ENCODE results near the gene CDH13. TPM values are rescaled to one million over a fixed set of nuclear protein-coding genes. Genes with fewer than 3 reads are reported as not detected.

CDH13 gene
- polyA plus RNA-seq, 2 of the 4 experiments (the other 2 are of a cell fraction), result not detected

DNA sequence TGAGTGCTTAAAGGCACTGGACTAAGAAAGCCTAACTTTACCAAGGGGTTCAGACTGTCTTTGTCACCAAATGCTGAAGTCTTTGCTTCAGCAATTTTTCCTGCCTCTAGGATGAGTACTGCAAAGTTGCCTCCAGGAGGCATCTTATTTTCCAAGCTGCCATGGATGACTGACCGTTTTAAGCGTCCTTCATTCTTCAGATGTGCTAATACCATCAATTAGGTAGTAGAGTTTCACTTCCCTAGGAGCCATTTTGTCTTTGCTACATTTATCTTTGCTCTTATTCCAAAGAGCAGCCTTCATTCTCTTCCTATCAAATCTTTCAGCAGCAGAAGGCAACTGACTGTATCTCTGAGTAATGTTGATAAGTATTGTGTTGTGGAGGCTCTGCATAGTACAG lies 440.1 kb downstream of the CDH13 start:
- DNase-seq (ENCODE audit: low read depth in 1 of 2, low spot score in 1 of 2), result no peak
- FAIRE-seq, result no peak
- TF ChIP-seq KDM5A (IDR thresholded peaks at IDR 0.05), result no peak
- no peak for TF ChIP-seq FOXS1 (CRISPR knock-in tag; IDR thresholded peaks at IDR 0.05)
- no peak for TF ChIP-seq TFCP2L1 (CRISPR knock-in tag; IDR thresholded peaks at IDR 0.05)
- no peak for TF ChIP-seq JUNB (IDR thresholded peaks at IDR 0.05)
- TF ChIP-seq HOXA7 (CRISPR knock-in tag; IDR thresholded peaks at IDR 0.05), result no peak
- TF ChIP-seq CBX8 (IDR thresholded peaks at IDR 0.05), result no peak
- no peak for TF ChIP-seq BCL3 (IDR thresholded peaks at IDR 0.05)
- H3K4me2 ChIP-seq, result no peak overlapping the region
- H3K27ac ChIP-seq, result no peak overlapping the region
- no peak overlapping the region for H3K4me3 ChIP-seq
- H3K9me3 ChIP-seq, result no peaks in the 10 kb centered on the region
- WGBS (ENCODE audit: missing lambda C conversion rate), result 0% methylated on average over 2 of the region's 2 CpGs
- POLR2A ChIA-PET, result no interaction called here
- H3K4me1 ChIP-seq, result no peaks in the 10 kb centered on the region
- CTCF ChIA-PET, result no interaction called here
- no peak for ATAC-seq

DNA sequence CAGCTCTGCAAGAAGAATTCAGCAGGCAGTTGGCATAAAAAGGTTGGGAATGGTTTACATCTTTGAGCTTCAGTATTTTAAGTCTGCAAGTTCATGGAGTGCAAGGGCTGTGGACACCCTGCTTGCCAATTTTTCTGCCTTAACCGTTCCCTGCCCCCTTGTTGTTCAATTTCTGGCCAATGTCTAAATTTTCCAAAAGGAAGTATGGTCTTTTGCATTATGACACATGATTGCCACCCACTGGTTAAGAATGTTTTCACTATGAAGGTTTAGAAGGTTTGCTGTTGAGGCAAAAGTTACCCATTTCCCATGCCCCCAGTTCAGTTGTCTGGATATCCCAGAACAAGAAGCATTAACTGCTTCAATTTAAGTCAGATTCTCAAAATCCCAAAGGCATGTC lies 441.9 kb downstream of the CDH13 start:
- ATAC-seq, result no peak
- no peak for DNase-seq (ENCODE audit: low read depth in 1 of 2, low spot score in 1 of 2)
- H3K4me1 ChIP-seq, result no peaks in the 10 kb centered on the region
- no peak overlapping the region for H3K27ac ChIP-seq
- ChIA-PET CTCF (no interaction called here), POLR2A (no interaction called here)
- WGBS (ENCODE audit: missing lambda C conversion rate), result 0% methylated on average over 1 of the region's 1 CpG
- TF ChIP-seq MYC (IDR thresholded peaks at IDR 0.05; ENCODE audit: borderline replicate concordance, low read length), result no peak
- TF ChIP-seq GATA3 (IDR thresholded peaks at IDR 0.05; ENCODE audit: borderline replicate concordance), result no peak
- TF ChIP-seq RCOR1 (IDR thresholded peaks at IDR 0.05; ENCODE audit: low read depth, low read length), result no peak
- no peak for TF ChIP-seq EP300 (IDR thresholded peaks at IDR 0.05)
- H3K4me2 ChIP-seq, result no peak overlapping the region
- H3K9me3 ChIP-seq, result no peaks in the 10 kb centered on the region
- H3K4me3 ChIP-seq, result no peak overlapping the region
- no peak for FAIRE-seq

DNA sequence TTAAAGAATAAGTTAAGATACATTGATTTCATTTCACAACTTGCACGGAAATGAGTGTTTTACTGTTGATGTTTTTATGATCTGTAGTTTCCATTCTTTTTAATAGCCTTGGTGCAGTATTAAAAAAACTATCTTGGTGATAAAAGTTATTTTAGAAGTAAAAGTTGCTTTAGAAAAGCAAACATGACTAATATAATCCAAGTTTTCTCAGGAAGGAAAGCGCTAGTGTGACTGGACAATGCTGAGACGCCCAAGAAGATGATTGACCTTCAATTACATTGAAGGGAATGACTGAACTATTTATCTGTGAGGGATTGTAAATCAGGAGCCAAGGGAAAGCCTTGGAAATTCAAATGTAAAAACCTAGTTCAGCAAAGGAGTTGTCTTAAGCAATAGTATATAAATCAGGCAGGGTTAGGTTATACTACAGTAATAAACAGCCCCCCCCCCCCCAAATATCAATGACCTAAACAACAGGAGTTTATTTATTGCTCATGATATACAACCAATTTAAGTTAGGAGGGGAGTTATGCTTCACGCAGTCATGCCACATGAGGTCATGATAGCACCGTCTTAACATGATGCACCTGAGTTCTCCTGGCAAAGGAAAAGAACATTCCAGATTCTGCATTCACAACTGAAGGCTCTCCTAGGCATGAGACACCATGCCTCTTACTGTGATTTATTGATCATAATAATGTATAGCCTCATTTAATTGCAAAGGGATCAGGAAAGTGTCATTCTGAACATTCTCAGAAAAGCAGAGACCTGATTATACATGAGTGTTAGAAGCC lies 443.8 kb downstream of the CDH13 start:
- TF ChIP-seq CHD4 (IDR thresholded peaks at IDR 0.05; ENCODE audit: borderline replicate concordance), result no peak
- TF ChIP-seq EHF (CRISPR knock-in tag; IDR thresholded peaks at IDR 0.05), result no peak
- no peak for TF ChIP-seq ZSCAN20 (CRISPR knock-in tag; IDR thresholded peaks at IDR 0.05)
- TF ChIP-seq SMC3 (IDR thresholded peaks at IDR 0.05), result no peak
- no peak for TF ChIP-seq HOXB5 (CRISPR knock-in tag; IDR thresholded peaks at IDR 0.05)
- TF ChIP-seq CBX2 (IDR thresholded peaks at IDR 0.05; ENCODE audit: borderline replicate concordance, low read depth), result no peak
- TF ChIP-seq HDAC2 (IDR thresholded peaks at IDR 0.05), result no peak
- TF ChIP-seq HOXA7 (CRISPR knock-in tag; IDR thresholded peaks at IDR 0.05), result no peak
- no peak for TF ChIP-seq BHLHE40 (IDR thresholded peaks at IDR 0.05; ENCODE audit: low read depth, low read length)
- TF ChIP-seq, protein P1, sequence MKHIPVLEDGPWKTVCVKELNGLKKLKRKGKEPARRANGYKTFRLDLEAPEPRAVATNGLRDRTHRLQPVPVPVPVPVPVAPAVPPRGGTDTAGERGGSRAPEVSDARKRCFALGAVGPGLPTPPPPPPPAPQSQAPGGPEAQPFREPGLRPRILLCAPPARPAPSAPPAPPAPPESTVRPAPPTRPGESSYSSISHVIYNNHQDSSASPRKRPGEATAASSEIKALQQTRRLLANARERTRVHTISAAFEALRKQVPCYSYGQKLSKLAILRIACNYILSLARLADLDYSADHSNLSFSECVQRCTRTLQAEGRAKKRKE (CRISPR knock-in tag; IDR thresholded peaks at IDR 0.05; ENCODE audit: low read depth), result no peak
- TF ChIP-seq CHD2 (IDR thresholded peaks at IDR 0.05; ENCODE audit: low read length, partially characterized antibody), result no peak
- no peak for TF ChIP-seq ZFP36 (IDR thresholded peaks at IDR 0.05; ENCODE audit: borderline replicate concordance, partially characterized antibody)
- no peak for TF ChIP-seq JUNB (IDR thresholded peaks at IDR 0.05)
- no peak for TF ChIP-seq FOXS1 (CRISPR knock-in tag; IDR thresholded peaks at IDR 0.05)
- TF ChIP-seq BCL3 (IDR thresholded peaks at IDR 0.05), result no peak
- no peak for TF ChIP-seq MAFK (IDR thresholded peaks at IDR 0.05; ENCODE audit: partially characterized antibody)
- no peak for TF ChIP-seq FOSL2 (IDR thresholded peaks at IDR 0.05)
- TF ChIP-seq FOSL2 (CRISPR knock-in tag; IDR thresholded peaks at IDR 0.05), result no peak
- no peak for TF ChIP-seq RFX5 (IDR thresholded peaks at IDR 0.05)
- Histone ChIP-seq H3K9me3 (no peaks in the 10 kb centered on the region), H3K4me3 (no peak overlapping the region), H3K27ac (no peak overlapping the region), H3K4me2 (no peak overlapping the region), H3K4me1 (no peaks in the 10 kb centered on the region)
- ChIA-PET POLR2A (no interaction called here), CTCF (no interaction called here)
- ATAC-seq, result no peak
- WGBS (ENCODE audit: missing lambda C conversion rate), result 8% methylated on average over 5 of the region's 5 CpGs
- DNase-seq (ENCODE audit: low read depth in 1 of 2, low spot score in 1 of 2), result no peak
- no peak for FAIRE-seq
